ENCODE measurements around the gene ZNF343.

ZNF343 gene

DNA sequence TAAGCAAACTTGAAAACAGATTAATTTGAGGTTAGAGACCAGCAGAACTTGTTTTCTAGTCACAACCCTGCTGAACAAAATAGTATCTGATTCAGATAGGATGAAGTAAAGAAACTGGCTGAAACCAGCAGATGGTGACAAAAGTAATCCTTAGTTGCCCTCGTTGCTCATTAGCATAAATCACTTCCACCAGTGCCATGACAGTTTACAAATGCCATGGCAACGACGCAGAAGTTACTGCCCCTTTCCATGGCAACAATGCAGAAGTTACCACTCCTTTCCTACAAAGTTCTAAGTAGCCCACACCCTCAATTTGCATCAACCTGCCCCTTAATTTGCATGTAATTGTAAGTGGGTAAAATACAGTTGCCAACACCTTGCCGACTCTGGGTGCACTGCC is 61.9 kb downstream of the ZNF343 start:
- no peak overlapping the region for H3K4me2 ChIP-seq
- H4K20me1 ChIP-seq (ENCODE audit: insufficient read depth), result no peaks in the 10 kb centered on the region
- H3K4me3 ChIP-seq (IDR thresholded peaks at IDR 0.05; ENCODE audit: insufficient read depth, low read depth, low read length), result no peak overlapping the region
- no peaks in the 10 kb centered on the region for H3K27me3 ChIP-seq (ENCODE audit: insufficient read depth, low read depth)
- no peaks in the 10 kb centered on the region for H3K4me1 ChIP-seq (ENCODE audit: low read depth, poor library complexity, severe bottlenecking)
- H3K9ac ChIP-seq, result no peak overlapping the region
- TF ChIP-seq CTCF (conservative IDR thresholded peaks at IDR 0.05; ENCODE audit: low read depth, low read length), result no peak
- no peaks in the 10 kb centered on the region for H3K36me3 ChIP-seq (ENCODE audit: insufficient read depth)
- no peak overlapping the region for H2AFZ ChIP-seq (ENCODE audit: low read depth)
- no peak overlapping the region for H3K27ac ChIP-seq
- no peaks in the 10 kb centered on the region for H3K79me2 ChIP-seq (ENCODE audit: insufficient read depth, low read depth)

Measured in KMS-11 (cell line).